Measurements from ENCODE around the gene GFI1B. TPM values are rescaled to one million over a fixed set of nuclear protein-coding genes. Genes with fewer than 3 reads are reported as not detected.

The GFI1B gene
- total and polyA plus RNA-seq, 2 of the 13 experiments (the other 11 are each of a cell fraction or from before 2014, with no cell fraction given): 0.15 to 0.51 TPM

DNA sequence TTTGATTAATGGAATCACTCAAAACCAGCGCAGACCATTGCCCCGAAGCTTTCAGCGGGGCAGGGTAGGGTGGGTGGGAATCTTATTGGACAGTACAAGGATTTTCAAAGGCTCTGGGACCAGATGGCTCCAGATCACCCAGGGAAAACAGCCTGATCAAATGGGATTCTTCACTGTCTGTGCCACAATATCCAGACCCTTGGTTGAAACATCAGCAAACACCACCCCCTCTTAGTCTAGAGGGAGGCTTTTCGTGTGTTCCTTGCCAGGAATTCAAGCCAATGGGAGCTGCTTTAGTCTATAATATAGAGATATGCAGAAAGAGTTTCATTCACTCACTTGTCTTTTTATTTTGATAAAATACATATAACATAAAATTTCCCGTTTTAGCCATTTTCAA is 1.7 kb downstream of the GFI1B start:
- no peak overlapping the region for H3K4me3 ChIP-seq (replicated peaks in 1 of 3; ENCODE audit: insufficient read depth in 1 of 3, low read depth in 2 of 3, low read length in 3 of 3)
- ChIA-PET POLR2A (no interaction called here), CTCF (ENCODE audit: low intra/inter-chr PET ratio, low total read pairs) (no interaction called here)
- H3K4me2 ChIP-seq (ENCODE audit: low read depth, low read length): no peak overlapping the region
- no peak for FAIRE-seq
- H3K27me3 ChIP-seq (ENCODE audit: control insufficient read depth in 1 of 2, insufficient read depth in 2 of 2, low read length in 2 of 2): peaks cover 0 to 11% of the 10 kb centered on the region in 2 experiments; a peak in 2 of 5 replicates
- no peak overlapping the region for H3K27ac ChIP-seq (ENCODE audit: extremely low read length, insufficient read depth, low read length)
- BruUV-seq (replicated peaks): no TSS peak
- ATAC-seq: no peak
- no peak for DNase-seq (ENCODE audit: low spot score)
- H3K9me3 ChIP-seq (ENCODE audit: low read length): no peaks in the 10 kb centered on the region
- peaks cover 47% of the 10 kb centered on the region for H3K4me1 ChIP-seq (ENCODE audit: insufficient read depth, low read length)
- in situ Hi-C loops (cut with HindIII; ENCODE audit: extremely low pct_ligation_motif_present, low pct_unique_long_range_greater_than_20kb): no loop called here
- no peaks in the 10 kb centered on the region for H3K79me2 ChIP-seq (ENCODE audit: insufficient read depth, low read length)
- intact Hi-C loops (cut with micrococcal nuclease; ENCODE audit: unreplicated experiment): no loop called here
- H2AFZ ChIP-seq (ENCODE audit: low read length): no peak overlapping the region
- no peaks in the 10 kb centered on the region for H3K36me3 ChIP-seq (replicated peaks in 1 of 2; ENCODE audit: control insufficient read depth in 1 of 2, insufficient read depth in 2 of 2, low read length in 2 of 2)
- H4K20me1 ChIP-seq (ENCODE audit: insufficient read depth, low read length): no peaks in the 10 kb centered on the region
- 74% methylated on average over 5 of the region's 5 CpGs for WGBS (ENCODE audit: low lambda C conversion rate)
- no peak overlapping the region for H3K9ac ChIP-seq (ENCODE audit: insufficient read depth, low read depth, low read length)
- no peak for TF ChIP-seq NFE2L1 (CRISPR knock-in tag; IDR thresholded peaks at IDR 0.05; ENCODE audit: borderline replicate concordance)
- no peak for TF ChIP-seq BCL6 (CRISPR knock-in tag; IDR thresholded peaks at IDR 0.05)
- TF ChIP-seq CBX2 (IDR thresholded peaks at IDR 0.05; ENCODE audit: low read depth, low read length): no peak
- no peak for TF ChIP-seq CBX2 (CRISPR knock-in tag; IDR thresholded peaks at IDR 0.05; ENCODE audit: low read depth)
- no peak for TF ChIP-seq REST (IDR thresholded peaks at IDR 0.05; ENCODE audit: borderline replicate concordance in 1 of 2, low read depth in 1 of 2, low read length in 2 of 2)
- TF ChIP-seq, protein P1, sequence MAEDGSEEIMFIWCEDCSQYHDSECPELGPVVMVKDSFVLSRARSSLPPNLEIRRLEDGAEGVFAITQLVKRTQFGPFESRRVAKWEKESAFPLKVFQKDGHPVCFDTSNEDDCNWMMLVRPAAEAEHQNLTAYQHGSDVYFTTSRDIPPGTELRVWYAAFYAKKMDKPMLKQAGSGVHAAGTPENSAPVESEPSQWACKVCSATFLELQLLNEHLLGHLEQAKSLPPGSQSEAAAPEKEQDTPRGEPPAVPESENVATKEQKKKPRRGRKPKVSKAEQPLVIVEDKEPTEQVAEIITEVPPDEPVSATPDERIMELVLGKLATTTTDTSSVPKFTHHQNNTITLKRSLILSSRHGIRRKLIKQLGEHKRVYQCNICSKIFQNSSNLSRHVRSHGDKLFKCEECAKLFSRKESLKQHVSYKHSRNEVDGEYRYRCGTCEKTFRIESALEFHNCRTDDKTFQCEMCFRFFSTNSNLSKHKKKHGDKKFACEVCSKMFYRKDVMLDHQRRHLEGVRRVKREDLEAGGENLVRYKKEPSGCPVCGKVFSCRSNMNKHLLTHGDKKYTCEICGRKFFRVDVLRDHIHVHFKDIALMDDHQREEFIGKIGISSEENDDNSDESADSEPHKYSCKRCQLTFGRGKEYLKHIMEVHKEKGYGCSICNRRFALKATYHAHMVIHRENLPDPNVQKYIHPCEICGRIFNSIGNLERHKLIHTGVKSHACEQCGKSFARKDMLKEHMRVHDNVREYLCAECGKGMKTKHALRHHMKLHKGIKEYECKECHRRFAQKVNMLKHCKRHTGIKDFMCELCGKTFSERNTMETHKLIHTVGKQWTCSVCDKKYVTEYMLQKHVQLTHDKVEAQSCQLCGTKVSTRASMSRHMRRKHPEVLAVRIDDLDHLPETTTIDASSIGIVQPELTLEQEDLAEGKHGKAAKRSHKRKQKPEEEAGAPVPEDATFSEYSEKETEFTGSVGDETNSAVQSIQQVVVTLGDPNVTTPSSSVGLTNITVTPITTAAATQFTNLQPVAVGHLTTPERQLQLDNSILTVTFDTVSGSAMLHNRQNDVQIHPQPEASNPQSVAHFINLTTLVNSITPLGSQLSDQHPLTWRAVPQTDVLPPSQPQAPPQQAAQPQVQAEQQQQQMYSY (CRISPR knock-in tag; IDR thresholded peaks at IDR 0.05): no peak
- TF ChIP-seq ZNF441 (CRISPR knock-in tag; IDR thresholded peaks at IDR 0.05; ENCODE audit: borderline replicate concordance): no peak
- no peak for TF ChIP-seq ZNF280B (CRISPR knock-in tag; IDR thresholded peaks at IDR 0.05; ENCODE audit: borderline replicate concordance)
- TF ChIP-seq ZFP41 (CRISPR knock-in tag; IDR thresholded peaks at IDR 0.05; ENCODE audit: borderline replicate concordance): no peak
- TF ChIP-seq RAD21 (CRISPR knock-in tag; IDR thresholded peaks at IDR 0.05): no peak
- no peak for TF ChIP-seq ZNF362 (CRISPR knock-in tag; IDR thresholded peaks at IDR 0.05; ENCODE audit: borderline replicate concordance)
- TF ChIP-seq ZNF589 (CRISPR knock-in tag; conservative IDR thresholded peaks at IDR 0.05): no peak

Measured in HepG2 (cell line).